ENCODE measurements around the gene NIPAL3.

NIPAL3 gene

GRCh38 chr1:24508911-24509310 is 93.3 kb downstream of the NIPAL3 start:
- TF ChIP-seq GATA3 (IDR thresholded peaks at IDR 0.05; ENCODE audit: low read depth, low read length): no peak
- TF ChIP-seq GATA2 (IDR thresholded peaks at IDR 0.05; ENCODE audit: low read depth, low read length): no peak

- TF ChIP-seq GATA2 (IDR thresholded peaks at IDR 0.05; ENCODE audit: low read depth, low read length) (no peak), GATA3 (IDR thresholded peaks at IDR 0.05; ENCODE audit: low read depth, low read length) (no peak)
Observed at GRCh38 chr1:24513706-24514105, 98.1 kb downstream of the NIPAL3 start.

GRCh38 chr1:24514946-24515345 is 99.3 kb downstream of the NIPAL3 start:
- TF ChIP-seq GATA3 (IDR thresholded peaks at IDR 0.05; ENCODE audit: low read depth, low read length): no peak
- no peak for TF ChIP-seq GATA2 (IDR thresholded peaks at IDR 0.05; ENCODE audit: low read depth, low read length)

GRCh38 chr1:24516506-24516905 is 100.9 kb downstream of the NIPAL3 start:
- TF ChIP-seq GATA2 (IDR thresholded peaks at IDR 0.05; ENCODE audit: low read depth, low read length): no peak
- no peak for TF ChIP-seq GATA3 (IDR thresholded peaks at IDR 0.05; ENCODE audit: low read depth, low read length)

GRCh38 chr1:24517898-24518297 is 102.3 kb downstream of the NIPAL3 start:
- TF ChIP-seq GATA2 (IDR thresholded peaks at IDR 0.05; ENCODE audit: low read depth, low read length) (no peak), GATA3 (IDR thresholded peaks at IDR 0.05; ENCODE audit: low read depth, low read length) (no peak)

All from SH-SY5Y (cell line).